Measurements from ENCODE around the gene CAPN13.

DNA sequence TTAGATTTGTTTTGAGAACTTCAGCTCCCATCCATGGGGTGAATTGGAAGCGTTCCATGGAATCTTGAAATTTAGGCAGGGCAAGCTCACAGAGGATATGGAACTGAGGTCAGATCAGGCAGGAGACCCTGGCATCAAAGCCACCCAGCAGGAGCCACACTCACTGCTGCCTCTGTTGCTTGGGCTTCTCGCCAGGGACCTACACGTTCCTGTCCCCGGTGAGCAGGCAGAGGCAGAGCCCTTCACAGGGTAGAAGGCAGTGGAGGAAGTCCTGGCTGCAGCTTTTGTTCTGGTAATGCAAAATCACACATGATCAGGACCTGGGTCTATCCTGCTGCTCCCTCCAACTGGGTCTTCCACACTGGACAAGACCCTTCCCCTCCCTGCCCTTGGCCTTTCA, 42.1 kb downstream of the CAPN13 start:
- TF ChIP-seq EZH2 (IDR thresholded peaks at IDR 0.05; ENCODE audit: borderline replicate concordance, insufficient read depth, low read depth, low read length, poor library complexity, severe bottlenecking), result no peak
- no peak for TF ChIP-seq CTCF (IDR thresholded peaks at IDR 0.05)
